GM21786 (cell line): ENCODE data around the gene GET3.
"Not testable (repeated sequence)": the region's sequence is repeated elsewhere in the genome, so short reads cannot be mapped to it uniquely, and the experiment has no call there.

Experiments used
- ATAC-seq: cut with Tn5 transposase; IDR thresholded peaks from one replicate; pipeline ENCODE4 v1.9.1; 2021; ENCODE audit not compliant: unreplicated experiment

Gene GET3

GRCh38 chr19:12790628-12791344, 53.5 kb downstream of the GET3 start:
- no peak for ATAC-seq

GRCh38 chr19:12791345-12792050, 54.2 kb downstream of the GET3 start, which contains the start of gene JUNB:
JUNB (plus strand) TSS chr19:12791486; CDS start chr19:12791772, 286 bp downstream.
- ATAC-seq: peak; percentile 22

- ATAC-seq: no peak
Observed at GRCh38 chr19:12792051-12792852, 55.0 kb downstream of the GET3 start.

GRCh38 chr19:12792853-12793289, 55.6 kb downstream of the GET3 start:
- ATAC-seq: no peak

- ATAC-seq: peak; percentile 29
Observed at GRCh38 chr19:12793290-12794195, 56.2 kb downstream of the GET3 start.

- ATAC-seq: no peak
Observed at GRCh38 chr19:12794196-12794941, 57.1 kb downstream of the GET3 start.

- ATAC-seq: no peak
Observed at GRCh38 chr19:12794971-12795381, 57.7 kb downstream of the GET3 start.

GRCh38 chr19:12796146-12797071, 59.1 kb downstream of the GET3 start:
- ATAC-seq: no peak

GRCh38 chr19:12797141-12797587, 59.9 kb downstream of the GET3 start:
- ATAC-seq: no peak

- not testable (repeated sequence) for ATAC-seq
Observed at GRCh38 chr19:12797607-12798006, 60.3 kb downstream of the GET3 start.
